Keratinocyte (primary cell): ENCODE results near the gene NFIL3.

Source experiments
- CTCF ChIP-seq, 3 experiments: IDR thresholded peaks in 1 of 3; conservative IDR thresholded peaks in 1 of 3; optimal IDR thresholded peaks in 1 of 3; 2 replicates in 2 of 3; 3 replicates in 1 of 3; pipeline versions ENCODE3 to v1.5.1; 2011; ENCODE audit warnings: low read length in 3 of 3, mild to moderate bottlenecking in 3 of 3, moderate library complexity in 2 of 3, control low read depth in 1 of 3, inconsistent platforms in 1 of 3; ENCODE audit not compliant: insufficient read depth in 2 of 3; ENCODE audit errors: extremely low read depth in 1 of 3
- EZH2 ChIP-seq: IDR thresholded peaks from one replicate; pipeline ENCODE4 v1.6.1; 2012; ENCODE audit warnings: inconsistent platforms, mild to moderate bottlenecking, low read length, moderate library complexity

GRCh38 chr9:91431485-91431884 is 7.9 kb upstream of the NFIL3 start:
- TF ChIP-seq CTCF (optimal IDR thresholded peaks at IDR 0.05 in 1 of 3, IDR thresholded peaks at IDR 0.05 in 1 of 3, conservative IDR thresholded peaks at IDR 0.05 in 1 of 3; ENCODE audit: extremely low read depth in 1 of 3, insufficient read depth in 2 of 3, low read length in 3 of 3) (no peak), EZH2 (no peak)
